ENCODE results near the gene MMGT1. TPM values are rescaled to one million over a fixed set of nuclear protein-coding genes. Genes with fewer than 3 reads are reported as not detected.

Gene MMGT1
- total RNA-seq, 1 donor from 2014 or later: 22.0 TPM

GRCh38 chrX:135981668-135982067 lies 7.9 kb upstream of the MMGT1 start:
- Mint-ChIP-seq H3K4me3 (ENCODE audit: unreplicated experiment) (no peak overlapping the region), H3K4me1 (ENCODE audit: low read depth, unreplicated experiment) (peaks cover 15% of the 10 kb centered on the region), H3K9me3 (ENCODE audit: unreplicated experiment) (no peaks in the 10 kb centered on the region), H3K27ac (ENCODE audit: unreplicated experiment) (no peak overlapping the region), H3K36me3 (ENCODE audit: low read depth, unreplicated experiment) (no peaks in the 10 kb centered on the region), H3K27me3 (ENCODE audit: low read depth, unreplicated experiment) (no peaks in the 10 kb centered on the region)
- Histone ChIP-seq H3K4me1 (ENCODE audit: insufficient read depth, low read length) (no peaks in the 10 kb centered on the region), H3K9ac (ENCODE audit: low read length) (no peak overlapping the region), H3K79me2 (ENCODE audit: insufficient read depth, low read length) (peaks cover 7% of the 10 kb centered on the region), H3K4me2 (ENCODE audit: low read length) (no peak overlapping the region), H3K9me3 (ENCODE audit: insufficient read depth, low read depth, low read length) (no peaks in the 10 kb centered on the region), H3K27me3 (ENCODE audit: insufficient read depth, low read length) (no peaks in the 10 kb centered on the region), H3K27ac (ENCODE audit: low read depth, low read length) (no peak overlapping the region), H2AFZ (ENCODE audit: low read depth, low read length) (no peak overlapping the region), H3K4me3 (ENCODE audit: insufficient read depth, low read depth, low read length) (no peak overlapping the region), H4K20me1 (ENCODE audit: insufficient read depth, low read length) (no peaks in the 10 kb centered on the region), H3K36me3 (ENCODE audit: insufficient read depth, low read length) (no peaks in the 10 kb centered on the region)
- TF ChIP-seq CTCF (IDR thresholded peaks at IDR 0.05; ENCODE audit: insufficient read depth, low read depth, low read length) (no peak), EZH2 (IDR thresholded peaks at IDR 0.05; ENCODE audit: insufficient read depth, low read length) (no peak)
- FAIRE-seq (peak; percentile 29), DNase-seq (ENCODE audit: low read depth) (no peak)

- Histone ChIP-seq H4K20me1 (ENCODE audit: insufficient read depth, low read length) (no peaks in the 10 kb centered on the region), H3K9me3 (ENCODE audit: insufficient read depth, low read depth, low read length) (no peaks in the 10 kb centered on the region), H2AFZ (ENCODE audit: low read depth, low read length) (no peak overlapping the region), H3K36me3 (ENCODE audit: insufficient read depth, low read length) (no peaks in the 10 kb centered on the region), H3K4me2 (ENCODE audit: low read length) (no peak overlapping the region), H3K4me1 (ENCODE audit: insufficient read depth, low read length) (no peaks in the 10 kb centered on the region), H3K9ac (ENCODE audit: low read length) (no peak overlapping the region), H3K27ac (ENCODE audit: low read depth, low read length) (no peak overlapping the region), H3K79me2 (ENCODE audit: insufficient read depth, low read length) (peaks cover 3% of the 10 kb centered on the region), H3K27me3 (ENCODE audit: insufficient read depth, low read length) (no peaks in the 10 kb centered on the region), H3K4me3 (ENCODE audit: insufficient read depth, low read depth, low read length) (no peak overlapping the region)
- H3K4me1 Mint-ChIP-seq (ENCODE audit: low read depth, unreplicated experiment): peaks cover 15% of the 10 kb centered on the region
- no peak overlapping the region for H3K27ac Mint-ChIP-seq (ENCODE audit: unreplicated experiment)
- no peaks in the 10 kb centered on the region for H3K36me3 Mint-ChIP-seq (ENCODE audit: low read depth, unreplicated experiment)
- TF ChIP-seq EZH2 (IDR thresholded peaks at IDR 0.05; ENCODE audit: insufficient read depth, low read length): no peak
- TF ChIP-seq CTCF (IDR thresholded peaks at IDR 0.05; ENCODE audit: insufficient read depth, low read depth, low read length): no peak
- DNase-seq (ENCODE audit: low read depth): no peak
- no peaks in the 10 kb centered on the region for H3K9me3 Mint-ChIP-seq (ENCODE audit: unreplicated experiment)
- no peak overlapping the region for H3K4me3 Mint-ChIP-seq (ENCODE audit: unreplicated experiment)
- no peaks in the 10 kb centered on the region for H3K27me3 Mint-ChIP-seq (ENCODE audit: low read depth, unreplicated experiment)
- FAIRE-seq: no peak
These were observed 7.2 kb upstream of the MMGT1 start for GRCh38 chrX:135981010-135981409.

GRCh38 chrX:135977611-135978010 lies 3.8 kb upstream of the MMGT1 start:
- Histone ChIP-seq H3K4me1 (ENCODE audit: insufficient read depth, low read length) (no peaks in the 10 kb centered on the region), H3K9me3 (ENCODE audit: insufficient read depth, low read depth, low read length) (no peaks in the 10 kb centered on the region), H3K27ac (ENCODE audit: low read depth, low read length) (no peak overlapping the region), H3K79me2 (ENCODE audit: insufficient read depth, low read length) (peaks cover 9% of the 10 kb centered on the region), H3K4me2 (ENCODE audit: low read length) (no peak overlapping the region), H3K27me3 (ENCODE audit: insufficient read depth, low read length) (no peaks in the 10 kb centered on the region), H2AFZ (ENCODE audit: low read depth, low read length) (no peak overlapping the region), H3K9ac (ENCODE audit: low read length) (no peak overlapping the region), H3K4me3 (ENCODE audit: insufficient read depth, low read depth, low read length) (no peak overlapping the region), H4K20me1 (ENCODE audit: insufficient read depth, low read length) (peaks cover 5% of the 10 kb centered on the region), H3K36me3 (ENCODE audit: insufficient read depth, low read length) (no peaks in the 10 kb centered on the region)
- Mint-ChIP-seq H3K4me1 (ENCODE audit: low read depth, unreplicated experiment) (peaks cover 3% of the 10 kb centered on the region), H3K9me3 (ENCODE audit: unreplicated experiment) (no peaks in the 10 kb centered on the region), H3K4me3 (ENCODE audit: unreplicated experiment) (no peak overlapping the region), H3K36me3 (ENCODE audit: low read depth, unreplicated experiment) (no peaks in the 10 kb centered on the region), H3K27ac (ENCODE audit: unreplicated experiment) (no peak overlapping the region), H3K27me3 (ENCODE audit: low read depth, unreplicated experiment) (no peaks in the 10 kb centered on the region)
- FAIRE-seq (no peak), DNase-seq (ENCODE audit: low read depth) (peak; percentile 37)
- TF ChIP-seq CTCF (IDR thresholded peaks at IDR 0.05; ENCODE audit: insufficient read depth, low read depth, low read length) (no peak), EZH2 (IDR thresholded peaks at IDR 0.05; ENCODE audit: insufficient read depth, low read length) (no peak)

Measured in astrocyte (in vitro differentiated cells and primary cell).